Coronary artery (tissue), 2 donors: ENCODE data around the gene IRF9.
A peak's percentile ranks its signal among the peaks of the same experiment; 100 is the strongest.

Experiments
- DNase-seq: peaks from one replicate; pipeline ENCODE4 v3.0.0-alpha.2; 2017; ENCODE audit warnings: low spot score
- H3K27ac ChIP-seq, 2 donors: fragments of 200-600 bp; sonication (generic); one replicate each; pipeline ENCODE4 v1.5.1; 2016 to 2019
- H3K4me3 ChIP-seq: fragments of 200-600 bp; sonication (generic); 2 replicates; pipeline ENCODE4 v1.5.1; 2016; ENCODE audit warnings: mild to moderate bottlenecking, moderate library complexity
- TF ChIP-seq, protein P1 (sequence below): fragments of 200-600 bp; sonication (generic); IDR thresholded peaks from one replicate; pipeline ENCODE4 v1.5.1; 2019; ENCODE audit warnings: antibody characterized with exemption

Gene IRF9

DNA sequence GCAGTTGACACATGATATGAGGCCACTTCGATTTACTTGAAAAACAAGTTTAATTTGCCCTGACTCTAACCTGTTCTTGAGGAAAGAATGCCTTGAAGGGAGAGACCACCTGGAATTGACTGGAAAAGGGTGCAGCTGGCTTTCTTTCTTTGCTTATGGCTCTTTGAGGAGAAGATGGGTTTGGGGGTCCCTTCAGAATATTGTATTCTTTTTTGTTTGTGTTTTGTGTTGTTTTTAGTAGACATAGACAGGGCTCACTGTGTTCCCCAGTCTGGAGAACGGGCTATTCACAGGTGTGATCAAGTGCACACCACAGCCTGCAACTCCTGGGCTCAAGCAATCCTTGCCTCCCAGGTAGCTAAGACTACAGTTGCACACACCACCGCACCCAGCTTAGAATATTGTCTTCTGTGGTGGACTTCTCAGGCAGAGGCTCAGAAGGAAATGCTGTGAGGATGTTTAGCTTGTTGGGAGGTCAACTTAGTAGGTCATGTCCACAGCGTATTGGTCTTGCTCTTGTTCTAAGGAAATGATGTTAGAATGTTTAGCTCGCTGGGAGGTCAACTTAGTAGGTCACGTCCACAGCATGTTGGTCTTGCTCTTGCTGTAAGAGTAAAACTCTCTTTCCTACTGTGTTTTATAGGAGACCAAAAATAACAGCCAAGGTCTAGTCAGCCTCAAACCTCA lies 44.8 kb upstream of the IRF9 start:
- no peak for DNase-seq
- TF ChIP-seq, protein P1, sequence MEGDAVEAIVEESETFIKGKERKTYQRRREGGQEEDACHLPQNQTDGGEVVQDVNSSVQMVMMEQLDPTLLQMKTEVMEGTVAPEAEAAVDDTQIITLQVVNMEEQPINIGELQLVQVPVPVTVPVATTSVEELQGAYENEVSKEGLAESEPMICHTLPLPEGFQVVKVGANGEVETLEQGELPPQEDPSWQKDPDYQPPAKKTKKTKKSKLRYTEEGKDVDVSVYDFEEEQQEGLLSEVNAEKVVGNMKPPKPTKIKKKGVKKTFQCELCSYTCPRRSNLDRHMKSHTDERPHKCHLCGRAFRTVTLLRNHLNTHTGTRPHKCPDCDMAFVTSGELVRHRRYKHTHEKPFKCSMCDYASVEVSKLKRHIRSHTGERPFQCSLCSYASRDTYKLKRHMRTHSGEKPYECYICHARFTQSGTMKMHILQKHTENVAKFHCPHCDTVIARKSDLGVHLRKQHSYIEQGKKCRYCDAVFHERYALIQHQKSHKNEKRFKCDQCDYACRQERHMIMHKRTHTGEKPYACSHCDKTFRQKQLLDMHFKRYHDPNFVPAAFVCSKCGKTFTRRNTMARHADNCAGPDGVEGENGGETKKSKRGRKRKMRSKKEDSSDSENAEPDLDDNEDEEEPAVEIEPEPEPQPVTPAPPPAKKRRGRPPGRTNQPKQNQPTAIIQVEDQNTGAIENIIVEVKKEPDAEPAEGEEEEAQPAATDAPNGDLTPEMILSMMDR, result no peak
- H3K27ac ChIP-seq, result no peak overlapping the region
- peak overlapping the region; percentile 82 for H3K4me3 ChIP-seq

DNA sequence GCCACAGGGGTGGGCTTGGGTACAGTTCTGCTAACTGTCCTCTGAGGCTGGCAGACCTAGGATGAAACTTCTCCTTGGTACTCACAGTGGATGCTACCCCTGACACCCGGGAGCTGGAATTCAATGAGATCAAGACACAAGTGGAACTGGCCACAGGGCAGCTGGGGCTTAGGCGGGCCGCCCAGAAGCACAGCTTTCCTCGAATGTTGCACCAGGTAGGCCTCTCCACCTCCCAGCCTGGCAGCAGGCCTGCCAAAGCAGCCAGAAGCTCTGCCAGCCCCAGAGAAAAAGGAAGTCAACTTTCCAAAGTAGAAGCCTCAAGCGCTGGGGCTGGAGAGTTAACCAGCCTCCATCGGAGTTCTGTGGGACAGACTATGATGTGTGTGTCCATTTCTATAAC lies 43.9 kb upstream of the IRF9 start:
- TF ChIP-seq, protein P1, result no peak
- Histone ChIP-seq H3K4me3 (no peak overlapping the region), H3K27ac (no peak overlapping the region)
- DNase-seq, result no peak

DNA sequence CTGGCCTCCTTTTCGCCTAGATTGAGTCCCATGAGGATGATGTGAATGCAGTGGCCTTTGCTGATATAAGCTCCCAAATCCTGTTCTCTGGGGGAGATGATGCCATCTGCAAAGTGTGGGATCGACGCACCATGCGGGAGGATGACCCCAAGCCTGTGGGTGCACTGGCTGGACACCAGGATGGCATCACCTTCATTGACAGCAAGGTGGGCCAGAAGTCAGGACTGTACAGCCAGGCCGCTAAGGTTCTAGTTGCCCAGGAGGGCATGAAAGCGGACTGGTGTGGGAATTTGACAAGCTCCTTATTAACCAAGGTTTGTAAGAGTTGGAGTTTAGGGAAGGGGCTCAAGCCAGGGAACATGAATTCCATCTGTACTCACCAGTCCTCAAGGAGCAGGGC lies 41.4 kb upstream of the IRF9 start:
- Histone ChIP-seq H3K4me3 (no peak overlapping the region), H3K27ac (no peak overlapping the region)
- TF ChIP-seq, protein P1, result no peak
- no peak for DNase-seq

- Histone ChIP-seq H3K4me3 (no peak overlapping the region), H3K27ac (no peak overlapping the region)
- DNase-seq, result no peak
These were observed 39.9 kb upstream of the IRF9 start for GRCh38 chr14:24121210-24121609.

GRCh38 chr14:24122416-24122815 lies 38.6 kb upstream of the IRF9 start:
- no peak overlapping the region for H3K27ac ChIP-seq
- H3K4me3 ChIP-seq, result no peak overlapping the region
- TF ChIP-seq, protein P1, result no peak
- no peak for DNase-seq

More at GRCh38 chr14:24121210-24121609, 39.9 kb upstream of the IRF9 start:
- TF ChIP-seq, protein P1, result no peak

DNA sequence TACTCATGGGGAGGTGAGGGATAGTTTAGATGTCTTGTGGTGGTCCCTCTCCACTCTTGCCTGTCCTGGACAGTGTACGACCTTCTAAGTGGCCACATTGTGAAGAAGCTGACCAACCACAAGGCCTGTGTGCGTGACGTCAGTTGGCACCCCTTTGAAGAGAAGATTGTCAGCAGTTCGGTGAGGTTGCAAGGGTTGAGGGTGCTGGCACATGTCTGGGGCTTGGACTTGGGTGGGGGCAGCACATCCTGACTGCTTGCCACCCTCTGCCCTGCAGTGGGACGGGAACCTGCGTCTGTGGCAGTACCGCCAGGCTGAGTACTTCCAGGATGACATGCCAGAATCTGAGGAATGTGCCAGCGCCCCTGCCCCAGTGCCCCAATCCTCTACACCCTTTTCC lies 38.2 kb upstream of the IRF9 start:
- H3K27ac ChIP-seq, result no peak overlapping the region
- DNase-seq, result no peak
- no peak overlapping the region for H3K4me3 ChIP-seq
- TF ChIP-seq, protein P1, result no peak
